KOPT-K1 (cell line): ENCODE results near the gene FGD1.

ENCODE experiments used
- H3K27ac ChIP-seq: fragments of 200-600 bp; sonication (generic); 2 replicates; pipeline ENCODE4 v1.5.1; 2016; ENCODE audit warnings: antibody characterized with exemption, mild to moderate bottlenecking, low read depth, low read length; ENCODE audit not compliant: poor library complexity, severe bottlenecking
- H3K36me3 ChIP-seq: fragments of 200-600 bp; sonication (generic); 2 replicates; pipeline ENCODE4 v1.5.1; 2017; ENCODE audit warnings: antibody characterized with exemption, mild to moderate bottlenecking, low read length, moderate library complexity; ENCODE audit not compliant: insufficient read depth
- H3K9me3 ChIP-seq: fragments of 200-600 bp; sonication (generic); 2 replicates; pipeline ENCODE4 v1.5.1; 2017; ENCODE audit warnings: antibody characterized with exemption, low read length, mild to moderate bottlenecking; ENCODE audit not compliant: insufficient read depth, poor library complexity, severe bottlenecking

The FGD1 gene

GRCh38 chrX:54435121-54435520, 60.9 kb downstream of the FGD1 start:
- H3K9me3 ChIP-seq = no peaks in the 10 kb centered on the region
- H3K36me3 ChIP-seq = no peaks in the 10 kb centered on the region
- H3K27ac ChIP-seq = no peak overlapping the region

- H3K27ac ChIP-seq = no peak overlapping the region
- H3K9me3 ChIP-seq = no peaks in the 10 kb centered on the region
- no peaks in the 10 kb centered on the region for H3K36me3 ChIP-seq
Observed at GRCh38 chrX:54430519-54430918, 65.5 kb downstream of the FGD1 start.

DNA sequence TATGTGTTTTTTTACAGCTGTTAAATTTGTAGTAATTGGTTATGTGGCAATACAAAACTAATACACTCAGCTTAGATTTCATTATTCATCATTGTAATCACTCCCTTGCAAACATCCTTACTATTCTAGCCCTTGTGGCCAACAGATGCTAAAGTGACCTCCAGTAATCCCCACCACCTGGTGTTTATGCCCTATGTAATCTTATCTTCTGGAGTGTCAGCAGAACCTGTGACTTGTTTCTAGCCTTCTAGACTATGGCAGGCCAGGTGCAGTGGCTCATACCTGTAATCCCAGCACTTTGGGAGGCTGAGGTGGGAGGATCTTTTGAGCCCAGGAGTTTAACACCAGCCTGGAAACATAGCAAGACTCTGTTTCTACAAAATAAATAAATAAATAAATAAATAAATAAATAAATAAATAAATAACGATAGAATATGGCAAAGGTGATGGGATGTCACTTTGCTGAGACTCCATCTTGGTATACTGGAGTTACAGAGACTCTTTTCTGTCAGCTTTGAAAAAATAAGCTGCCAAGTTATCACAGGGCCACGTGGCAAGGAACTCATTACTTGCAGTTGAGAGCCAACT, 68.1 kb downstream of the FGD1 start:
- H3K36me3 ChIP-seq = no peaks in the 10 kb centered on the region
- no peak overlapping the region for H3K27ac ChIP-seq
- H3K9me3 ChIP-seq = no peaks in the 10 kb centered on the region

DNA sequence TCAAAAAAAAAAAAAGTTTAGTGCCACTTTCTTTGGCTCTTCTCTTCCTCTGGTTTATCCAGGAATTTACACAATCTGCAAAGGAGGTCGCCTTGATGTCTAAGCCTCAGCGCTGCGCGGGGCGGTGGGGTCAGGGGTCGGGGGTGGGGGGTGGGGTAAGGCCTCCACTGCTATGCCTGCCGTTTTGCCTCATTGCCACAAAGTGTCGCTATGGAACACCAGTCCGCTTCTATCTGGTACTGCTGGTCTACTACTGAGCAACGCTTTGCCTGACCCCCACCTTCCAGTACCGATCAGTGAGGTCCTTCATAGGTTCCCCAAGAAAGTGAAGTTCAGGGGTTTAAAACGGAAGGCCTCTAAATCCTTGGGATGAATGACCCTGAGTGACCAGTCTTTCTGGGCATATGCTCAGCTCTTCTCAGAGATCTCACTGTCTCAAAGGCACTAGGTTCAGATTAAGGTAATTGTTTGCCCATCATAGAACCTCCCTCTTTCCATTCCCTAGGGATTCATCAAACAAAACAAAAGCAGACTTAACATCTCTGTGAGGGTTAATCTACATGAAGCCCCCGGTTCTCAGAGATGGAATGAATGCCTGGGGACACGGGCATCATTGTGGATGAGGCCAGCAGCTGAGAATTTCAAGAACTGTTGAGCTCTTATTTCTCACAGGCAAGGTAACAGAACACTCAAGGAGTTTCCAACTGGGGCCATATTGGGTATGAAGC, 72.7 kb downstream of the FGD1 start:
- Histone ChIP-seq H3K27ac (no peak overlapping the region), H3K36me3 (no peaks in the 10 kb centered on the region), H3K9me3 (no peaks in the 10 kb centered on the region)

DNA sequence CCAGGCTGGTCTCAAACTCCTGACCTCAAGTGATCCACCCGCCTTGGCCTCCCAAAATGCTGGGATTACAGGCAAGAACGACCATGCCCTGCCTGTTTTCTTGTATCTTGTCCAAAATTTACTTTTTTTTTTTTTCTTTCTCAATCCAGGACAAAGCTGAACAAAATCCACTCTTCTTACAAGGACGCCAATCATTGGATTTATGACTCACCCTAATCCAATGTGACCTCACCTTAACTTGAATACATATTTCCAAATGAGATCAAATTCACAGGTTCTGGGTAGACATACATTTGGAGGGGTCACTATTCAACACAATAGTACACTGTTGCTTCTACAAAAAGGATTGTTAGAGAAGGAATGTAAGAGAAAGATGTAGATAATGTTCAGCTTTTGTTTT, 73.9 kb downstream of the FGD1 start:
- H3K27ac ChIP-seq = no peak overlapping the region
- H3K36me3 ChIP-seq = no peaks in the 10 kb centered on the region
- no peaks in the 10 kb centered on the region for H3K9me3 ChIP-seq

DNA sequence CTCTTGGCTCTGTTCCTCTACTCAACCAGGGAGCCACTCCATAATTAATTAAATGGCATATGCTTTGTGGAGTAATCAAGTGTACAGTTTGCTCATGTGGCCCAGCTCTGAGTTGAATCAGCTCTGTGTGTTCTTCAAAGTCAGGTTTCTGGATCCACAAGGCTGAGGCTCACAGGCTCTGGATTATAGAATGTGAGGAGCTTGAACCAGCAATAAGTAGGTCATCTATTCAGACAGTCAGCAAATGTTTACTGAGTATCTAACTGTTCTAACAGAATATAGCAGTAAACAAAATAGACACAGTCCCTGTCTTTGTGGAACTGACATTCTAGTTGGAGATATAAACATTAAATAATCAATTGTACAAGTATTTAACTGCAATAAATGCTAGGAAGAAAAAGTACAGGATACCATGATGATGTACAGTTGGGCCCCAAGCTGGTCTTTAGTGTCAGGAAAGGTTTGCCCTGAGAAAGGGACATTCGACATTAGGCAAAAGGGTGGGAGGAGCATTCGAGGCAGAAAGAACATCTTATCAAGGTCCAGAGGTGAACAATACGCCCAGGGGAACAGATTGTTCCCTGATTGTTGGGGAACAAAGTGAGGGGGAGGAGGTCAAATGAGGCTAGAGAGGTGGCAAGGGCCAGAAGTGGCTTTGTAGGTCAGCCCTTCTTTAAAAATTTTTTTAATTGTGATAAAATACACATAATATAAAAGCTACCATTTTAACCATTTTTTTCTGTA, 76.3 kb downstream of the FGD1 start:
- no peaks in the 10 kb centered on the region for H3K36me3 ChIP-seq
- no peaks in the 10 kb centered on the region for H3K9me3 ChIP-seq
- no peak overlapping the region for H3K27ac ChIP-seq

- Histone ChIP-seq H3K27ac (no peak overlapping the region), H3K9me3 (no peaks in the 10 kb centered on the region), H3K36me3 (no peaks in the 10 kb centered on the region)
Observed at GRCh38 chrX:54416965-54417364, 79.1 kb downstream of the FGD1 start.

DNA sequence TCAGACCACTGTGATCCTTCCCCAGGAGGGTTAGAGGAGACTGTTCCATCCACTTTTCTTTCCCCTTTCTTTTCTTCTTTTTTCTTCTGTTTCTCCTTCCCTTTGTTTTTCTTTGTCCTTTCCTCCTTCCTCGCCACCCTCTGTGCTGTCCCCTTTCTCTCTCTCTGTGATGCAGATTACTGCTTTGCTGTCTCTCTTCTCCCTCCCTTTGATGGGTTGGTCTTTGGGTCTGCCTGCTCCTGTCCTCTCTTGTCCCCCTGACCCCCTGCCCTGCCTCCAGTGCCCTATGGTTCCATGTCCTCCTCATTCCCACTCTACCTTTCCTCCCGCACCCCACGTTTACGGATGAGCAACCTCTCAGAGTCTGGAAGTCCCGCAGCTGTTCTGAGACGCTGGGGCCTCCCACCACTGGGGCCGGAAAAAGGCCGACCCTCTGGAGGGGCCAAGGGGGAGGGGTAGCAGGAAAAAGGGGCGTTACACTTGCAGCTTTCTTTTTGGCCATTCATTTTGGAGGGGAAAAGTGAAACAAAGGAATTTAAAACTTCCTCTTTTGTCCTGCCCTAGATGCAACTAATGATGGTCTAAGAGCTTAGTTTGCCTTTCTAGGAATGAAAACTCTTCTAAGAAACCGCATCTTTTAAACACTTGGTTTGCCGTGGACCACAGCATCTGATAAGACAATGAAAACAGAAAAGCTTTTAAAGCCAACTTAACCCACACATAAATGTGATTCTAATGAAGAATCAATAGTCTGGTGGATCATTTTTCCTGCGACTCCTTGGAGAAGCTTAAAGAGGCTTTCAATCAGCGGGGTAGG, 80.3 kb downstream of the FGD1 start:
- Histone ChIP-seq H3K27ac (no peak overlapping the region), H3K9me3 (no peaks in the 10 kb centered on the region), H3K36me3 (no peaks in the 10 kb centered on the region)

DNA sequence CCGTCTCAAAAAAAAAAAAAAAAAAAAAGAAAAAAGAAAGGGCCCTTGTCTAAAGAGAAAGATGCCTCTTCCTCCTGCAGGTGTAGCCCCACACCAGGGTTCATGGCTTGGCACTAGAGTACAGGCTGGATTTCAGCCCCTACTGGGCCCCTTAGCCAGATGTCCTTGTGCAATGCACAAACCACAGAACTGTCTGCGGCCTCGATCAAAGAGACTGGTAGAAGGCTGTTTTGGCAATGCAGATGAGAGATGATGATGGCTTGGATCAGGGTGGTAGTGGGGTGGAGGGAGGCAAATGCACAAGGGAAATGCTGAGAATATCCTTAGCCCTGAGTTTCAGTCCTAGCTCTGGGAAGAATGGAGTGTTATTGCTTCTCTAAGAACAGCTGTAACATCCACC, 82.3 kb downstream of the FGD1 start:
- Histone ChIP-seq H3K27ac (no peak overlapping the region), H3K36me3 (no peaks in the 10 kb centered on the region), H3K9me3 (no peaks in the 10 kb centered on the region)

GRCh38 chrX:54411732-54412131, 84.3 kb downstream of the FGD1 start:
- H3K36me3 ChIP-seq = no peaks in the 10 kb centered on the region
- no peaks in the 10 kb centered on the region for H3K9me3 ChIP-seq
- H3K27ac ChIP-seq = no peak overlapping the region

DNA sequence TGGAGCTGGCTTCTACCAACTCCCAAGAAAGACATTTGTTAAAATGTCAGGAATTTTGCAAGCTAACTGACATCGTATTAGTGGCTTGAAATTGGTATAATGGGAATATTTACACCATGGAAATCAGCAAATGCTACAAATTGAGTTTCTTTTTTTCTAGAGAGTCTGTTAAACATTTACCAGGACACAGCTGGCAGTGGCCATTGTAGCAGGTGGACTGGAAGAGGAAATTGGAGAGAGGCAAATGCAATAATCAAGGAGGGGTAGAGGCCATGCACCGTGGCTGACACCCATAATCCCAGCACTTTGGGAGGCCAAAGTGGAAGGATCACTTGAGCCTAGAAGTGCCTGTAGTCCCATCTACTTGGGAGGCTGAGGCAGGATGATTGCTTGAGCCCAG, 88.8 kb downstream of the FGD1 start:
- Histone ChIP-seq H3K9me3 (no peaks in the 10 kb centered on the region), H3K36me3 (no peaks in the 10 kb centered on the region), H3K27ac (no peak overlapping the region)

DNA sequence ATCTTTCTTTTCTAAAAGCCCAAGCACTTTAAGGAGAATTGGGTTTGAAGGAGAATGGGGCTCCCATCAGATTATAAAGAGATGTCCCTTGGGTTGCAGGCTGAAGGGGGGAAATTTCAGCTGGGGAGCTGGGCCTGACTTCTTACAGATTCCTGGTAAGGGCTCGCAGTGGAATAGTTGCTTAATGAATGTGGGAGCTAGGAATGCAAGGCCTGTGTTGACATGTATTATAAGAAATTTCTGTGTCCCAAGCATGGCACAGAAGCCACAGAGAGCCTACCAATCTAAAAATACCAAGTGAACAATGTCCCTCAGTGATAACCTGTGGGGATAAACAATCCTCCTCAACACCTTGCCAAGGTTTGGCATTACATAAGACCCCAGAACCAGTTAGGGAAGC, 98.9 kb downstream of the FGD1 start:
- no peak overlapping the region for H3K27ac ChIP-seq
- H3K9me3 ChIP-seq = no peaks in the 10 kb centered on the region
- H3K36me3 ChIP-seq = no peaks in the 10 kb centered on the region
